ENCODE data around the gene SPECC1L. TPM values are rescaled to one million over a fixed set of nuclear protein-coding genes. Genes with fewer than 3 reads are reported as not detected.
A peak's percentile ranks its signal among the peaks of the same experiment; 100 is the strongest.

Gene SPECC1L
- total and polyA plus RNA-seq, 10 donors = 5.0 to 65.4 (median 41.5) TPM

GRCh38 chr22:24329453-24329852, 58.8 kb downstream of the SPECC1L start:
- DNase-seq = no peak
- Histone ChIP-seq H3K27me3 (replicated peaks in 1 of 7) (no peaks in the 10 kb centered on the region), H3K36me3 (peaks cover 0 to 93% (median 38%) of the 10 kb centered on the region in 6 donors), H3K4me3 (no peak overlapping the region), H3K27ac (peak overlapping the region in 1 of 8 donors; percentile 26), H3K4me1 (peaks cover 6 to 50% (median 25%) of the 10 kb centered on the region in 6 donors), H3K9me3 (no peaks in the 10 kb centered on the region)
- TF ChIP-seq POLR2AphosphoS5 (IDR thresholded peaks at IDR 0.05) (no peak), POLR2A (IDR thresholded peaks at IDR 0.05) (no peak)
- TF ChIP-seq, protein P1, sequence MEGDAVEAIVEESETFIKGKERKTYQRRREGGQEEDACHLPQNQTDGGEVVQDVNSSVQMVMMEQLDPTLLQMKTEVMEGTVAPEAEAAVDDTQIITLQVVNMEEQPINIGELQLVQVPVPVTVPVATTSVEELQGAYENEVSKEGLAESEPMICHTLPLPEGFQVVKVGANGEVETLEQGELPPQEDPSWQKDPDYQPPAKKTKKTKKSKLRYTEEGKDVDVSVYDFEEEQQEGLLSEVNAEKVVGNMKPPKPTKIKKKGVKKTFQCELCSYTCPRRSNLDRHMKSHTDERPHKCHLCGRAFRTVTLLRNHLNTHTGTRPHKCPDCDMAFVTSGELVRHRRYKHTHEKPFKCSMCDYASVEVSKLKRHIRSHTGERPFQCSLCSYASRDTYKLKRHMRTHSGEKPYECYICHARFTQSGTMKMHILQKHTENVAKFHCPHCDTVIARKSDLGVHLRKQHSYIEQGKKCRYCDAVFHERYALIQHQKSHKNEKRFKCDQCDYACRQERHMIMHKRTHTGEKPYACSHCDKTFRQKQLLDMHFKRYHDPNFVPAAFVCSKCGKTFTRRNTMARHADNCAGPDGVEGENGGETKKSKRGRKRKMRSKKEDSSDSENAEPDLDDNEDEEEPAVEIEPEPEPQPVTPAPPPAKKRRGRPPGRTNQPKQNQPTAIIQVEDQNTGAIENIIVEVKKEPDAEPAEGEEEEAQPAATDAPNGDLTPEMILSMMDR (IDR thresholded peaks at IDR 0.05 in 8 of 11, conservative IDR thresholded peaks at IDR 0.05 in 3 of 11) = no peak
- intact Hi-C loops (cut with DNase I; ENCODE audit: low total_unique reads) = loop anchor here (5.0 kb wide), 1 partner anchor 193 kb away; no protein-coding TSS in a partner anchor
- 41 to 63% (median 53%) methylated on average over 6 of the region's 6 CpGs for WGBS, 5 donors

GRCh38 chr22:24330636-24331035, 60.0 kb downstream of the SPECC1L start:
- Histone ChIP-seq H3K27me3 (replicated peaks in 1 of 7) (no peaks in the 10 kb centered on the region), H3K36me3 (peaks cover 0 to 98% (median 46%) of the 10 kb centered on the region in 6 donors), H3K9me3 (no peaks in the 10 kb centered on the region), H3K4me3 (no peak overlapping the region), H3K4me1 (peaks cover 0 to 49% (median 22%) of the 10 kb centered on the region in 6 donors), H3K27ac (no peak overlapping the region)
- intact Hi-C loops (cut with DNase I; ENCODE audit: low total_unique reads) = no loop called here
- TF ChIP-seq POLR2A (IDR thresholded peaks at IDR 0.05) = no peak
- TF ChIP-seq, protein P1 (IDR thresholded peaks at IDR 0.05 in 8 of 11, conservative IDR thresholded peaks at IDR 0.05 in 3 of 11) = no peak
- TF ChIP-seq POLR2AphosphoS5 (IDR thresholded peaks at IDR 0.05) = no peak
- 0 to 94% (median 67%) methylated on average over 1 of the region's 1 CpG; no CpG with 5 or more reads in 1 of the 5 donors for WGBS, 5 donors
- no peak for DNase-seq

GRCh38 chr22:24331468-24332440, 61.1 kb downstream of the SPECC1L start:
- Histone ChIP-seq H3K4me3 (no peak overlapping the region), H3K9me3 (no peaks in the 10 kb centered on the region), H3K27me3 (replicated peaks in 1 of 7) (no peaks in the 10 kb centered on the region), H3K36me3 (peaks cover 0 to 98% (median 44%) of the 10 kb centered on the region in 6 donors), H3K27ac (peak overlapping the region in 3 of 8 donors; percentile 10 to 29 (median 22)), H3K4me1 (peaks cover 0 to 50% (median 22%) of the 10 kb centered on the region in 6 donors)
- DNase-seq = no peak
- WGBS, 5 donors = 67 to 72% (median 71%) methylated on average over 3 of the region's 3 CpGs
- intact Hi-C loops (cut with DNase I; ENCODE audit: low total_unique reads) = no loop called here
- TF ChIP-seq, protein P1 (IDR thresholded peaks at IDR 0.05 in 8 of 11, conservative IDR thresholded peaks at IDR 0.05 in 3 of 11) = no peak
- TF ChIP-seq POLR2AphosphoS5 (IDR thresholded peaks at IDR 0.05) (no peak), POLR2A (IDR thresholded peaks at IDR 0.05) (no peak)

DNA sequence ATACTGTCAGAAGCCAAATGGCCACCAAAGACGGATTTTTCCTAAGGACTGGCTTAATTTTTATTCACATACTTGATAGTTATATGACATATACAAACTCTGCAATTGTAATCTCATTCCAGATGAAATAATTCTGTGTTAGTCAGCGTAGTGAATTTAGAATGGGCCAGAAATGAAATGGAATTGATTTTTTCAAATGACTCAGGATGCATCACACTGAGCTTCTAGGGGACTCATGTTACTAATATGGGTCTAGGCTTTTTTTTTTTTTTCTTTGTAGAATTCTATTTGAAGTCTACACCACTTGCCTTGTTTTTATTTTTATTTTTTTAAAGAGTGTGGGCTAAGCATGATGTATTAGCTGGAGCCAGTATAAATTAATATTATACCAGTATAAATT, 62.7 kb downstream of the SPECC1L start:
- no peaks in the 10 kb centered on the region for H3K27me3 ChIP-seq (replicated peaks in 1 of 7)
- no peak for TF ChIP-seq POLR2A (IDR thresholded peaks at IDR 0.05)
- TF ChIP-seq, protein P1 (IDR thresholded peaks at IDR 0.05 in 8 of 11, conservative IDR thresholded peaks at IDR 0.05 in 3 of 11) = no peak
- no peak for TF ChIP-seq POLR2AphosphoS5 (IDR thresholded peaks at IDR 0.05)
- no peaks in the 10 kb centered on the region for H3K9me3 ChIP-seq
- no peak overlapping the region for H3K27ac ChIP-seq
- intact Hi-C loops (cut with DNase I; ENCODE audit: low total_unique reads) = no loop called here
- peaks cover 0 to 56% (median 22%) of the 10 kb centered on the region in 6 donors for H3K4me1 ChIP-seq
- no peak overlapping the region for H3K4me3 ChIP-seq
- DNase-seq = no peak
- WGBS, 5 donors = 92 to 100% (median 95%) methylated on average over 2 of the region's 2 CpGs
- peaks cover 0 to 98% (median 48%) of the 10 kb centered on the region in 6 donors for H3K36me3 ChIP-seq
